Activated naive CD8-positive, alpha-beta T cell treated with anti-CD3 and anti-CD28 coated beads for 36 hours (primary cell): Measurements from ENCODE around the gene RASA2. TPM values are rescaled to one million over a fixed set of nuclear protein-coding genes. Genes with fewer than 3 reads are reported as not detected.

Experiments
- DNase-seq: peaks from one replicate; pipeline ENCODE4 v3.0.0; 2021
- H3K27ac Mint-ChIP-seq: one replicate; pipeline ENCODE4 v1.8.0; 2022; ENCODE audit warnings: mild to moderate bottlenecking, moderate library complexity, mixed read lengths
- H3K27me3 Mint-ChIP-seq: one replicate; pipeline ENCODE4 v1.8.0; 2022; ENCODE audit warnings: mild to moderate bottlenecking, mixed read lengths
- H3K36me3 Mint-ChIP-seq: one replicate; pipeline ENCODE4 v1.8.0; 2021; ENCODE audit warnings: mild to moderate bottlenecking, mixed read lengths
- H3K4me1 Mint-ChIP-seq: one replicate; pipeline ENCODE4 v1.8.0; 2021; ENCODE audit warnings: mixed read lengths
- H3K4me3 Mint-ChIP-seq: one replicate; pipeline ENCODE4 v1.8.0; 2022; ENCODE audit warnings: mild to moderate bottlenecking, moderate library complexity, mixed read lengths
- H3K9me3 Mint-ChIP-seq: one replicate; pipeline ENCODE4 v1.8.0; 2022; ENCODE audit warnings: mixed read lengths
- total RNA-seq, 2 experiments: library from RNA; stranded (reverse); gene quantifications; one replicate each; pipeline ENCODE4 v1.2.3, GENCODE V29; 2021

Gene RASA2
- total RNA-seq, 2 experiments from 2014 or later: 36.1 to 40.2 TPM

DNA sequence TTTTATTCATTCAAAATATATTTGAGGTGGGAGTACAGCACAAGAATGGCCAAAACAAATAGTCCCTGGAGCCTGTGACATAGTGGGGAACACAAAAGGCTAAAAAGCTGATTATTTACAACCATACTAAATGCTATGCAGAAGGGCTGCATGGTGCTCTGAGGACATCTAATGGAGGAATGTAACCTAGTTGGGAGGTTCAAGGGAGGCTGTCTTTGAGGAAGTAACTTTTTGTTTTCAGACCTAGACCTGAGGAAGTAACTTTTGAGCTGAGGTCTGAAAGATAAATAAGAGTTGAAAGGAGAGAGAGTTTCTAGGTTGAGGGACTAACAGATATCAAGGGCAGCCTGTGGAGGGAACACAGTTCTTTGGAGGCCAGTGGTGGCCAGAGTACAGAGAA, 34.8 kb upstream of the RASA2 start:
- no peaks in the 10 kb centered on the region for H3K9me3 Mint-ChIP-seq
- no peak for DNase-seq
- H3K4me3 Mint-ChIP-seq: no peak overlapping the region
- no peak overlapping the region for H3K27ac Mint-ChIP-seq
- H3K4me1 Mint-ChIP-seq: peaks cover 11% of the 10 kb centered on the region
- H3K36me3 Mint-ChIP-seq: no peaks in the 10 kb centered on the region
- H3K27me3 Mint-ChIP-seq: no peaks in the 10 kb centered on the region

GRCh38 chr3:141452773-141453172, 34.1 kb upstream of the RASA2 start:
- Mint-ChIP-seq H3K4me3 (no peak overlapping the region), H3K9me3 (no peaks in the 10 kb centered on the region), H3K27ac (no peak overlapping the region), H3K4me1 (peaks cover 11% of the 10 kb centered on the region), H3K27me3 (no peaks in the 10 kb centered on the region), H3K36me3 (no peaks in the 10 kb centered on the region)
- no peak for DNase-seq

GRCh38 chr3:141454054-141454453, 32.8 kb upstream of the RASA2 start:
- no peak for DNase-seq
- H3K4me1 Mint-ChIP-seq: peaks cover 11% of the 10 kb centered on the region
- no peak overlapping the region for H3K4me3 Mint-ChIP-seq
- no peak overlapping the region for H3K27ac Mint-ChIP-seq
- no peaks in the 10 kb centered on the region for H3K36me3 Mint-ChIP-seq
- H3K9me3 Mint-ChIP-seq: no peaks in the 10 kb centered on the region
- no peaks in the 10 kb centered on the region for H3K27me3 Mint-ChIP-seq

- Mint-ChIP-seq H3K9me3 (no peaks in the 10 kb centered on the region), H3K36me3 (no peaks in the 10 kb centered on the region), H3K27me3 (no peaks in the 10 kb centered on the region), H3K27ac (no peak overlapping the region), H3K4me1 (peaks cover 7% of the 10 kb centered on the region), H3K4me3 (no peak overlapping the region)
- DNase-seq: peak; percentile 16
These were observed 31.8 kb upstream of the RASA2 start for GRCh38 chr3:141454906-141455602.

DNA sequence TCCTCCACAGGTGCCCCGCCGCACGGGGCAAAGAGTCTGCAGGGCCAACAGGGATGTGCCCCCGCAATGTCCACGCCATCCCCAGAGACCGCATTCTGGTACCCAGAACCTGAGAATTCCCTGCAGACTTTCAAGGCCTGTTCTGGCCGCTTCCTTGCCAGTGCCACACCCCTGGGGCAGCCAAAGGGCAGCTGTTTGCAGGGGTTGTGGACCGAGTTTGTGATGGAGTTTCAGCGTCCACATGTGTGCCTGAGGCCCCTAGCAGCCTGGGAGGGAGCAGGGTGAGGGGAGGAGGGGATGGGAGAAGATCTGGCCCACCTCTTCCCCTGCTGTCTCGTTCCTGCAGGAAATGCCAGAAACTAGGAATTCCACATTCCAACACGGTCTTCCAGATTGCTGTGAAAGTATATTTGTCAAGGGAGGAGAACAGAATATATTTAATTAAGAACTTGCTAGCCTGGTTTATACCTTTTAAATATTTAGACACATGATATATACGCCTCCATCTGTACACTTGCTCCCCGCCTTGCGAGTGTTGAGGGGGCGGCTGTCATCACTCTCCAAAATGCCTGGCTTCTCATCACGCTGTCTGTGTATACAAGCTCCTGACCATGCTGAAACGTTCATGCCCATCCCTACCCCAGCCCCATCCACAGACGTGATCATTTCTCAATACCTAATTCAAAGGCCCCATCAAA, 31.1 kb upstream of the RASA2 start:
- no peaks in the 10 kb centered on the region for H3K36me3 Mint-ChIP-seq
- no peak overlapping the region for H3K27ac Mint-ChIP-seq
- no peaks in the 10 kb centered on the region for H3K27me3 Mint-ChIP-seq
- peaks cover 12% of the 10 kb centered on the region for H3K4me1 Mint-ChIP-seq
- H3K9me3 Mint-ChIP-seq: no peaks in the 10 kb centered on the region
- no peak overlapping the region for H3K4me3 Mint-ChIP-seq
- DNase-seq: no peak

GRCh38 chr3:141456301-141456625, 30.6 kb upstream of the RASA2 start:
- peaks cover 12% of the 10 kb centered on the region for H3K4me1 Mint-ChIP-seq
- DNase-seq: no peak

GRCh38 chr3:141457624-141458236, 29.1 kb upstream of the RASA2 start:
- Mint-ChIP-seq H3K4me3 (no peak overlapping the region), H3K4me1 (peaks cover 16% of the 10 kb centered on the region), H3K36me3 (no peaks in the 10 kb centered on the region), H3K27me3 (no peaks in the 10 kb centered on the region), H3K9me3 (no peaks in the 10 kb centered on the region), H3K27ac (no peak overlapping the region)
- DNase-seq: no peak

More at GRCh38 chr3:141456301-141456625, 30.6 kb upstream of the RASA2 start:
- no peak overlapping the region for H3K4me3 Mint-ChIP-seq
- no peaks in the 10 kb centered on the region for H3K9me3 Mint-ChIP-seq
- H3K36me3 Mint-ChIP-seq: no peaks in the 10 kb centered on the region
- H3K27me3 Mint-ChIP-seq: no peaks in the 10 kb centered on the region
- no peak overlapping the region for H3K27ac Mint-ChIP-seq

- Mint-ChIP-seq H3K4me1 (peaks cover 18% of the 10 kb centered on the region), H3K4me3 (no peak overlapping the region), H3K9me3 (peaks cover 3% of the 10 kb centered on the region), H3K27ac (peak overlapping the region; percentile 34), H3K36me3 (peaks cover under 1% of the 10 kb centered on the region), H3K27me3 (no peaks in the 10 kb centered on the region)
- DNase-seq: no peak
These were observed 27.8 kb upstream of the RASA2 start for GRCh38 chr3:141459008-141459407.

GRCh38 chr3:141460097-141460704, 26.6 kb upstream of the RASA2 start:
- peak; percentile 86 for DNase-seq
- peaks cover 13% of the 10 kb centered on the region for H3K4me1 Mint-ChIP-seq
- H3K9me3 Mint-ChIP-seq: peaks cover 10% of the 10 kb centered on the region

DNA sequence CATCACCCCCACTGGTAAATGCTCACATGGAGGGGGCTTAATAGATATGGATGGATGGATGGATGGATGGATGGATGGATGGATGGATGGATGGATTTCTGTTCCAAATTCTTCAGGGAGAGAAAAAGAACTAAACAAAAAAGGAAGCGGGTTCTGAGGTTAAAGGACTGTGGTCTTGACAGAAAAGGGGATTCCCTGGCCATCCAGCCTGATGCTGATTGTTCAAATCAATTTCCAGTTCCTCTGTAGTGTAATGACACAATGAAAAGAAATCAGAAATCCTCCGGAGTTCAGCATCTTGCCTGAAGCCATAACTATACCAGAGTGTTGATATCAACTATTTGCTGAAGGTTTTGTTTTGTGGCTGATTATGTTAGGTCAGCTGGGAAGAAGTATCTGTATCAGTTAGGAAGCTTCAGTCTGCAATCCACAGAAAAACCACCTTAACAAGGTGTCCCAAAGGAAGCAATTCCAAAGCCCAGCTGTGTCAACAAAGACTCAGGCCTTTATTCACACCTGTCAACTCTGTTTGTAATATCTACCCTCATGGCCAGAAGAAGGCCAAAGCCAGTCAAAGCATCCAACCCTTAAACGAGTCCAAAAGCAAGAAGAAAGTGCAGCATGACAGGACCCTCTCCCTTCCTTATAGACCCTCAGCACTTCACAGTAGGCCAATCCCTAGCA, 24.5 kb upstream of the RASA2 start:
- Mint-ChIP-seq H3K4me3 (no peak overlapping the region), H3K9me3 (peaks cover 10% of the 10 kb centered on the region), H3K4me1 (peaks cover 13% of the 10 kb centered on the region), H3K27ac (no peak overlapping the region), H3K27me3 (no peaks in the 10 kb centered on the region), H3K36me3 (peaks cover 4% of the 10 kb centered on the region)
- DNase-seq: no peak

More at GRCh38 chr3:141460097-141460704, 26.6 kb upstream of the RASA2 start:
- H3K27me3 Mint-ChIP-seq: no peaks in the 10 kb centered on the region
- peaks cover 4% of the 10 kb centered on the region for H3K36me3 Mint-ChIP-seq
- H3K27ac Mint-ChIP-seq: no peak overlapping the region
- no peak overlapping the region for H3K4me3 Mint-ChIP-seq

DNA sequence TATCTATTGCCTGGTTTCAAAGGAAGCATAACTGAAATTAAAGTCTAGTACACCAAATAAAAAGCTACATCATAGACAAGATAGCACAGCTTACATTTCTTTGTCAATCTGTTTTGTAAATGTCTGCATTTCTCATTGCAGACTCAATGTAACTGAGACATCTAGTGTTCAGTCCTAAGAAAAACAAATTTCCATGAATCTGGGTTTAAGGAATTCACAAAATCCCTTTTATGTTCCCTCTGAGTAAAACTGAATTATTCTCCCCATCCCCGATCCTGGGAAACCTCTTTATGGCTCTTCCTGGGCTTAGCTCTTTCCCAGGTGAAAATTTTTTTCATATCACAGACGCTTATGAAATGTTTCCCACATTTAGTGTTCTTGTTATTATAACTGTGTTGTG, 21.6 kb upstream of the RASA2 start:
- Mint-ChIP-seq H3K27me3 (no peaks in the 10 kb centered on the region), H3K9me3 (peaks cover 10% of the 10 kb centered on the region), H3K36me3 (peaks cover 4% of the 10 kb centered on the region), H3K4me3 (no peak overlapping the region), H3K4me1 (peaks cover 9% of the 10 kb centered on the region), H3K27ac (no peak overlapping the region)
- DNase-seq: no peak

DNA sequence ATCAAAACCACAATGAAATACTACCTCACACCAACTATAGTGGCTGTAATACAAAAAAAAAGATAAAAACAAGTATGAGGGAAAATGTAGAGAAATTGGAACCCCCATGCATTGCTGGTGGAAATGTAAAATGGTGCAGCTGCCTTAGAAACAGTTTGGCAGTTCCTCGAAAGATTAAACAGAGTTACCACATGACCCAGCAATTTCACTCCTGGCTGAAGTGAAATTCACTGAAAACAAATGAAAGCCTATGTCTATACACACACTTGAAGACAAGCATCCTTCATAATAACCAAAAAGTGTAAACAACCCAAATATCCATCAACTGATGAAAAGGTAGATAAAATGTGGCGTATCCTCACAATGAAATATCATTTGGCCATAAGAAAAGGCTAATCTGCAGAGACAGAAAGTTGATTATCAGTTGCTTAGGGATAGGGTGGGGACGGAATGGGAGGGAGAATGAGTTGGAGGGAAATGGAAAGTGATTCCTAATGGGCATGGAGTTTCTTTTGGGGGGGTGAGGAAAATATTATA, 20.1 kb upstream of the RASA2 start:
- Mint-ChIP-seq H3K36me3 (peaks cover 4% of the 10 kb centered on the region), H3K4me3 (no peak overlapping the region)

DNA sequence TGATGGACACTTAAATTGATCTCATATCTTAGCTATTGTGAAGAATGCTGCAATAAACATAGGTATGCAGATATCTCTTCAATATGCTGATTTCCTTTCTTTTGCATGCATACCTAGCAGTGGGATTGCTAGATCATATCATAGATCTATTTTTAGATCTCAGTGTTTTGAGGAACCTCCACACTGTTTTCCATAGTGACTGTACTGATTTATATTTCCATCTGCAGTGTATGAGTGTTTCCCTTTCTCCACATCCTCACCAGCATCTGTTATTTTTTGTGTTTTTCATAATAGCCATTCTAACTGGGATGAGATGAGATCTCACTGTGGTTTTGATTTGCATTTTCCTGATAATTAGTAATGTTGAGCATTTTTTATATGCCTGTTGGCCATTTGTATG, 17.1 kb upstream of the RASA2 start:
- H3K27ac Mint-ChIP-seq: no peak overlapping the region

More for the DNA sequence above, 20.1 kb upstream of the RASA2 start:
- H3K27ac Mint-ChIP-seq: no peak overlapping the region
- no peak for DNase-seq
- peaks cover 6% of the 10 kb centered on the region for H3K4me1 Mint-ChIP-seq
- H3K27me3 Mint-ChIP-seq: no peaks in the 10 kb centered on the region
- H3K9me3 Mint-ChIP-seq: peaks cover 10% of the 10 kb centered on the region

GRCh38 chr3:141471160-141471559, 15.7 kb upstream of the RASA2 start:
- Mint-ChIP-seq H3K9me3 (no peaks in the 10 kb centered on the region), H3K27ac (no peak overlapping the region), H3K4me1 (peaks cover 16% of the 10 kb centered on the region), H3K27me3 (no peaks in the 10 kb centered on the region), H3K36me3 (no peaks in the 10 kb centered on the region), H3K4me3 (no peak overlapping the region)
- no peak for DNase-seq

More for the DNA sequence above, 17.1 kb upstream of the RASA2 start:
- no peaks in the 10 kb centered on the region for H3K27me3 Mint-ChIP-seq
- H3K4me3 Mint-ChIP-seq: no peak overlapping the region
- H3K36me3 Mint-ChIP-seq: no peaks in the 10 kb centered on the region
- DNase-seq: no peak
- H3K9me3 Mint-ChIP-seq: peaks cover 3% of the 10 kb centered on the region
- H3K4me1 Mint-ChIP-seq: peaks cover 3% of the 10 kb centered on the region
